Left kidney (tissue), 8 donors: ENCODE measurements around the gene DYNLL1. TPM values are rescaled to one million over a fixed set of nuclear protein-coding genes. Genes with fewer than 3 reads are reported as not detected.
"Not testable (repeated sequence)": the region's sequence is repeated elsewhere in the genome, so short reads cannot be mapped to it uniquely, and the experiment has no call there.

Experiments
- DNase-seq: peaks from one replicate; pipeline ENCODE4 v3.0.0-alpha.2; 2013
- long read RNA-seq, 8 donors: transcript quantifications; one replicate each; lab custom pipeline, GENCODE V29; 2026
- polyA plus RNA-seq: library from polyadenylated mRNA; unstranded; fragments of 120-200 nt; gene quantifications from one replicate; pipeline ENCODE4 v1.2.1, GENCODE V29; 2013; ENCODE audit not compliant: insufficient read length

DYNLL1 gene
- polyA plus RNA-seq = 446 TPM
- long read RNA-seq, donor 1, transcript DYNLL1-202 (3 exons, 697 nt) = minor isoform, 19 of 322 reads
- long read RNA-seq, donor 1, transcript DYNLL1-210 (1 exons, 670 nt) = minor isoform, 62 of 322 reads
- long read RNA-seq, donor 1, transcript DYNLL1-207 (2 exons, 719 nt) = minor isoform, 27 of 322 reads
- long read RNA-seq, donor 1, transcript DYNLL1-201 (3 exons, 720 nt) = major isoform, 202 of 322 reads
- long read RNA-seq, donor 1, partial matches to known transcripts = 7 of 322 reads
- long read RNA-seq, donor 1, other reads (novel, unspliced or antisense) = 0 of 322 reads
- long read RNA-seq, donor 2, transcript DYNLL1-201 (3 exons, 720 nt) = major isoform, 208 of 300 reads
- long read RNA-seq, donor 2, transcript DYNLL1-210 (1 exons, 670 nt) = minor isoform, 27 of 300 reads
- long read RNA-seq, donor 2, transcript DYNLL1-202 (3 exons, 697 nt) = minor isoform, 21 of 300 reads
- long read RNA-seq, donor 2, transcript DYNLL1-207 (2 exons, 719 nt) = minor isoform, 25 of 300 reads
- long read RNA-seq, donor 2, partial matches to known transcripts = 10 of 300 reads
- long read RNA-seq, donor 2, other reads (novel, unspliced or antisense) = 0 of 300 reads
- long read RNA-seq, donor 3, transcript DYNLL1-207 (2 exons, 719 nt) = minor isoform, 15 of 223 reads
- long read RNA-seq, donor 3, transcript DYNLL1-210 (1 exons, 670 nt) = minor isoform, 27 of 223 reads
- long read RNA-seq, donor 3, transcript DYNLL1-201 (3 exons, 720 nt) = major isoform, 156 of 223 reads
- long read RNA-seq, donor 3, transcript DYNLL1-202 (3 exons, 697 nt) = minor isoform, 19 of 223 reads
- long read RNA-seq, donor 3, partial matches to known transcripts = 0 of 223 reads
- long read RNA-seq, donor 3, other reads (novel, unspliced or antisense) = 0 of 223 reads
- long read RNA-seq, donor 4, transcript DYNLL1-201 (3 exons, 720 nt) = major isoform, 44 of 95 reads
- long read RNA-seq, donor 4, transcript DYNLL1-207 (2 exons, 719 nt) = minor isoform, 12 of 95 reads
- long read RNA-seq, donor 4, transcript DYNLL1-210 (1 exons, 670 nt) = minor isoform, 36 of 95 reads
- long read RNA-seq, donor 4, partial matches to known transcripts = 0 of 95 reads
- long read RNA-seq, donor 4, other reads (novel, unspliced or antisense) = 0 of 95 reads
- long read RNA-seq, donor 5, transcript DYNLL1-210 (1 exons, 670 nt) = minor isoform, 40 of 470 reads
- long read RNA-seq, donor 5, transcript DYNLL1-201 (3 exons, 720 nt) = major isoform, 345 of 470 reads
- long read RNA-seq, donor 5, transcript DYNLL1-207 (2 exons, 719 nt) = minor isoform, 32 of 470 reads
- long read RNA-seq, donor 5, transcript DYNLL1-202 (3 exons, 697 nt) = minor isoform, 39 of 470 reads
- long read RNA-seq, donor 5, partial matches to known transcripts = 0 of 470 reads
- long read RNA-seq, donor 5, other reads (novel, unspliced or antisense) = 0 of 470 reads
- long read RNA-seq, donor 6, transcript DYNLL1-201 (3 exons, 720 nt) = major isoform, 199 of 286 reads
- long read RNA-seq, donor 6, transcript DYNLL1-210 (1 exons, 670 nt) = minor isoform, 45 of 286 reads
- long read RNA-seq, donor 6, transcript DYNLL1-202 (3 exons, 697 nt) = minor isoform, 20 of 286 reads
- long read RNA-seq, donor 6, transcript DYNLL1-207 (2 exons, 719 nt) = minor isoform, 15 of 286 reads
- long read RNA-seq, donor 6, partial matches to known transcripts = 0 of 286 reads
- long read RNA-seq, donor 6, other reads (novel, unspliced or antisense) = 0 of 286 reads
- long read RNA-seq, donor 7, transcript DYNLL1-210 (1 exons, 670 nt) = minor isoform, 44 of 467 reads
- long read RNA-seq, donor 7, transcript DYNLL1-201 (3 exons, 720 nt) = major isoform, 334 of 467 reads
- long read RNA-seq, donor 7, transcript DYNLL1-202 (3 exons, 697 nt) = minor isoform, 33 of 467 reads
- long read RNA-seq, donor 7, transcript DYNLL1-207 (2 exons, 719 nt) = minor isoform, 48 of 467 reads
- long read RNA-seq, donor 7, partial matches to known transcripts = 0 of 467 reads
- long read RNA-seq, donor 7, other reads (novel, unspliced or antisense) = 0 of 467 reads
- long read RNA-seq, donor 8, transcript DYNLL1-210 (1 exons, 670 nt) = minor isoform, 9 of 116 reads
- long read RNA-seq, donor 8, transcript DYNLL1-201 (3 exons, 720 nt) = major isoform, 86 of 116 reads
- long read RNA-seq, donor 8, transcript DYNLL1-207 (2 exons, 719 nt) = minor isoform, 8 of 116 reads
- long read RNA-seq, donor 8, partial matches to known transcripts = 8 of 116 reads
- long read RNA-seq, donor 8, other reads (novel, unspliced or antisense) = 0 of 116 reads

- DNase-seq = peak; percentile 98
These were observed at the start of gene DYNLL1 for GRCh38 chr12:120495731-120496412. Gene DYNLL1, plus strand, starts transcription at chr12:120496113. Its CDS starts 309 bp downstream, at chr12:120496422.

GRCh38 chr12:120446844-120447178 lies 49.1 kb upstream of the DYNLL1 start:
- not testable (repeated sequence) for DNase-seq

DNA sequence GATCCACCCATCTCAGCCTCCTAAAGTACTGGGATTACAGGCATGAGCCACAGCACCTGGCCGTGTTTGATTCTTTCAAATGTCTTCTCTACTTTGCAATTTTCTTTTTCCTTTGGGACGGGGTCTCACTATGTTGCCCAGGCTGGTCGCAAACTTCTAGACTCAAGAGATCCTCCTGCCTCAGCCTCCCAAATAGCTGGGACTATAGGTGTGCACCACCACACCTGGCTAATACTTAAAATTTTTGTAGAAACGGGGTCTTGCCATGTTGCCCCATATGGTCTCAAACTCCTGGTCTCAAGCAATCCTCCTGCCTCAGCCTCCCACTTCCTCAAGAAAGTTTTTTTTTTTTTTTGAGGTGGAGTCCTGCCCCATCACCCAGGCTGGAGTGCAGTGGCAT lies 47.9 kb upstream of the DYNLL1 start:
- DNase-seq = no peak

GRCh38 chr12:120452524-120452923 lies 43.4 kb upstream of the DYNLL1 start:
- DNase-seq = not testable (repeated sequence)

- DNase-seq = no peak
These were observed 42.7 kb upstream of the DYNLL1 start for GRCh38 chr12:120453060-120453750.

- DNase-seq = no peak
These were observed 41.9 kb upstream of the DYNLL1 start for GRCh38 chr12:120453977-120454376.

DNA sequence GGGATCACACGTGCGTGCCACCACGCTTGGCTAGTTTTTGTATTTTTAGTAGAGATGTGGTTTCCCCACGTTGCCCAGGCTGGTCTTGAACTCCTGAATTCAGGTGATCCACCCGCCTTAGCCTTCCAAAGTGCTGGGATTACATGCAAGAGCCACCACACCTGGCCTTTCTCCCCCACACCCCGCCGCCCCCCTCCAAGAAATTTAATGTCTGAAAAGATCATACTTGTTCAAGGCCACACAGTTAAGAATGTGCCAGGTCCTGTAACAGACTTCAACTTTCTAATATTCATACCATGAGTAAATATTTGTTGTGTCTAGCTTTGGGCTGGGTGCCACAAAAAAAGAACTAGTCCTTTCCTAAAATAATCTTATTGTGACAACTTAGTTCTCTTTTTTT lies 40.6 kb upstream of the DYNLL1 start:
- DNase-seq = no peak

GRCh38 chr12:120457133-120457532 lies 38.8 kb upstream of the DYNLL1 start:
- DNase-seq = no peak

- no peak for DNase-seq
These were observed 35.8 kb upstream of the DYNLL1 start for GRCh38 chr12:120460157-120460556.

GRCh38 chr12:120462099-120462640 lies 33.7 kb upstream of the DYNLL1 start:
- DNase-seq = no peak

DNA sequence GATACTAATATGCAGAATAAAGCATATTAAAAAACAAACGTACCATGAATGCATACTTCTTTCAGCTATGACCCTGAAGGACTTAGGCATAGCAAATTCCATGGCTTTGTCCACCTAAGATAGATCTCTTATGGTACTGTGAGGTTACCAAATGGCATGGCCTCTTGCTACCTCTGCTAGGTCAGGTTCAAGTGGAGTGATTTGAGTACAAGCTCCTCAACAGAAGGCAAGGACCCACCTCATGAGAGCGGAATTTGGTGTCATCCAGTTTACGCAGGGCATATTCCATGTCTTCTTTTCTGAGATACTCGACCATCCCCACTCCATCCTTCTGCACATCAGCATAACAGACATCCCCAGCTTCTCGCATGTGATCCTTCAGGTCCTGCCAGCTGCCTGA lies 32.2 kb upstream of the DYNLL1 start:
- DNase-seq = no peak

DNA sequence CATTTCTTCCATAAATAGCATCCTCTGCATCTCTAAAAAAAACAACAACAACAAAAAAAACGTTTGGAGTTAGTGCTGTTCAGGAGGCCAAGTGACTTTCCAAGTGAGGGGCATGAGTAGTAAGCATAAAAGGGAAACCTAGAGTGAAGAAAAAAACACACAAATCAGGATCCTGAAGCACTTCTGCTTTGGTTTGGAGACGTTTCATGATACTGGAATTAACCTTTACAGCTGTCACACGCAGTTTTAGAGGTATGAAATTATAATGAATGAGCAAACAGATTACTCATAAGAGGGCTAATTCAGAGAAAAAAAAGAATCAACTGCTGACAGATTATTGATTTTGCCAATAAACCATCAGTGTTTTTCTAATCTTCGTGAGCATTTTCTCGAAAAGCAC lies 30.2 kb upstream of the DYNLL1 start:
- no peak for DNase-seq

GRCh38 chr12:120466560-120467315 lies 29.2 kb upstream of the DYNLL1 start:
- no peak for DNase-seq

- no peak for DNase-seq
These were observed 28.5 kb upstream of the DYNLL1 start for GRCh38 chr12:120467439-120467838.

- peak; percentile 38 for DNase-seq
These were observed 27.5 kb upstream of the DYNLL1 start for GRCh38 chr12:120468325-120468820.

DNA sequence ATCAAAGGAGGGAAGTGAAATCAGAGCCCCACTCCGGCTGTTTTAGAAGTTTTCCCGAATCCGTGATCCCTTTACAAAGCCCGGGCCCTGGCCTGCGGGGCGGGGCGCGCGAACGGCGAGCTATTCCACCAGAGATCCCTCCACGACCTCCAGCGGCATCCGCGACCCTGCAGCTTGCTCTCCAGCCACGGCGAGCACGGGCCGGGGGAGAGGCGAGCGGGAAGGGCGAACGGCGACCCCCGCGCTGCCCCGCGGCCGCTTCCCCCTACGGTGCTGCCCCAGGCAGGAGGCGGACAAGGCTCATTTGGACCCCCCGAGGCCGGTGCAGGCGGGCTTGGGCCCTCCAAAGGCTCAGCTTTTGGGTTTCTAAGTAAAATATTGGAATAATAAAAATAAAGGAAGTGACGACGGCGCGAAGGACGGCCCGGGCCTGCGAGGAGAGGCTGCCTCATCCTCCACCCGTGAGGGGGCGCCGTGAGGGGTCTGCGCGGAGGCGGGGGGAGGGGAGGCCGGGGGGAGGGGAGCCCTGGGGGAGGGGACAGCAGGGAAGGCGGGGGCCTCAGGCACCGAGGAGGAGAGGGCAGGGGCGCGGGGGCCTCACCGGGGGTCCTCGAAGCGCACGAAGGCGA lies 27.0 kb upstream of the DYNLL1 start:
- peak; percentile 51 for DNase-seq
